Thymus (tissue), 11 donors: Measurements from ENCODE around the gene CLIP1. TPM values are rescaled to one million over a fixed set of nuclear protein-coding genes. Genes with fewer than 3 reads are reported as not detected.

ENCODE experiments used
- DNase-seq, 9 donors: peaks; one replicate each; pipeline ENCODE4 v3.0.0-alpha.2; 2013; ENCODE audit warnings: low spot score in 9 of 9, low read depth in 6 of 9, missing footprints in 1 of 9
- H3K27ac ChIP-seq, 2 donors: one replicate each; pipeline ENCODE4 v1.5.1; 2013; ENCODE audit warnings: control low read depth in 1 of 2, low read depth in 1 of 2, low read length in 1 of 2, mild to moderate bottlenecking in 1 of 2, moderate library complexity in 1 of 2
- H3K27me3 ChIP-seq, 2 donors: one replicate each; pipeline ENCODE4 v1.5.1; 2013; ENCODE audit warnings: low read length in 1 of 2; ENCODE audit not compliant: control insufficient read depth in 2 of 2, insufficient read depth in 1 of 2
- H3K36me3 ChIP-seq, 2 donors: one replicate each; pipeline ENCODE4 v1.5.1; 2013; ENCODE audit warnings: low read length in 1 of 2, mild to moderate bottlenecking in 1 of 2, moderate library complexity in 1 of 2; ENCODE audit not compliant: control insufficient read depth in 2 of 2, insufficient read depth in 2 of 2
- H3K4me1 ChIP-seq, 2 donors: one replicate each; pipeline ENCODE4 v1.5.1; 2013; ENCODE audit warnings: low read length in 2 of 2; ENCODE audit not compliant: control insufficient read depth in 2 of 2, insufficient read depth in 2 of 2
- H3K4me3 ChIP-seq, 2 donors: one replicate each; pipeline ENCODE4 v1.5.1; 2013; ENCODE audit warnings: low read length in 2 of 2, control low read depth in 1 of 2, mild to moderate bottlenecking in 1 of 2
- H3K9me3 ChIP-seq, 2 donors: one replicate each; pipeline ENCODE4 v1.5.1; 2013; ENCODE audit warnings: low read length in 1 of 2, mild to moderate bottlenecking in 1 of 2; ENCODE audit not compliant: control insufficient read depth in 2 of 2, insufficient read depth in 1 of 2
- WGBS: extraction: QIAGEN DNeasy Blood & Tissue Kit; methylation state at CpG from one replicate; pipeline ENCODE4 v1.1.7; 2013; 5-methylcytosine and 5-hydroxymethylcytosine counted together
- polyA plus RNA-seq: library from polyadenylated mRNA; stranded (reverse); fragments of 200-250 nt; gene quantifications from one replicate; pipeline ENCODE4 v1.2.3, GENCODE V29; 2013
- total RNA-seq: library from RNA; stranded (reverse); fragments of 120-200 nt; gene quantifications from one replicate; pipeline ENCODE4 v1.2.4, GENCODE V29; 2013
- donor health status: healthy.

The CLIP1 gene
- total and polyA plus RNA-seq, 2 donors, result 18.4 to 26.7 TPM

DNA sequence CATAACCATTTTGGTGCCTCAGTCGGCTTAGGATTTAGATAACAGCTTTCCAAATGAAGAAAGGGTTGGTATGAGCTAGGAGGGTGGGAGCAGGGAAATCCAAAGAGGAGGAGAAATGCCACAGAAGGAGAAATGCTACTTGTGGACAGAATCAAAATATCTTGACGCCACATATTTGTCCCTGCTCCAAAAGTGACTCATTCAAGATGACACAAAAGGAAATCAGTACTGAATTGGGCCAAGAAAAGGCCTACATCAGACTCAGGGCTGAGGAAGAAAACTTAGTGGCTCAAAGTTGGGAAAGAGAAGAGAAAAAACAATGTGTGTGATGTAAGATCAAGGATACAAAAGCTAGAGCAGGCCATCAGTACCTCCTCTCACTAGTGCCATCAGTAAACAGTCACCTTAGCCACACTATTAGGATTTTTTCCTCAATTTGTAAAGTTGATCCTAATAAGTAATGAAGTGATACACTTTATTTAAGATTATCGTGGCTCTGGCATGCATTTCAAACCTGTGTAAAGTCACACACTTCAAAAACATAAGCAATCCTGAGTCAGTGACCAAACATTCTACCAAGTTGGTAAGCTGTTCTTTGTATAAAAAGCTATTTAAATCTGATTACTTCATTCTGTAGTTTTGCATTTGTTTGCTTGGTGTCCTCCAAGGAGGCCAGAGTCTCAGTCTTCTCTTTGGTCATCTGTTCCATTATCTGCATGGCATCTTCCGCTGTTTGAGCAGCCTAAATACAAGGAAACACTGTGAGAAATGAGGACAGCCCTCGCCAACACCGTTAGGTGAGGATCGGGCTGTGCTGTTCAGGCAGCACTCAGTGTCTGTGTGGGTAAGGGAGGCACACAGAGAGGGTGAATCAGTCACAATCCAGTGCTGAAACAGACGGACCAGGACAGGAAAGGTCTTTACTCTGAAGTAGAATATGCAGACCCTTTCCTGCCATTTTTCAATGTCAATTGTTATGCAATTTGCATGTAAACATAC is 103.6 kb downstream of the CLIP1 start:
- Histone ChIP-seq H3K36me3 (peaks cover 8 to 29% of the 10 kb centered on the region in 2 donors), H3K4me3 (no peak overlapping the region), H3K27me3 (no peaks in the 10 kb centered on the region), H3K4me1 (no peaks in the 10 kb centered on the region), H3K9me3 (no peaks in the 10 kb centered on the region), H3K27ac (no peak overlapping the region)
- no peak for DNase-seq
- 97% methylated on average over 8 of the region's 8 CpGs for WGBS

DNA sequence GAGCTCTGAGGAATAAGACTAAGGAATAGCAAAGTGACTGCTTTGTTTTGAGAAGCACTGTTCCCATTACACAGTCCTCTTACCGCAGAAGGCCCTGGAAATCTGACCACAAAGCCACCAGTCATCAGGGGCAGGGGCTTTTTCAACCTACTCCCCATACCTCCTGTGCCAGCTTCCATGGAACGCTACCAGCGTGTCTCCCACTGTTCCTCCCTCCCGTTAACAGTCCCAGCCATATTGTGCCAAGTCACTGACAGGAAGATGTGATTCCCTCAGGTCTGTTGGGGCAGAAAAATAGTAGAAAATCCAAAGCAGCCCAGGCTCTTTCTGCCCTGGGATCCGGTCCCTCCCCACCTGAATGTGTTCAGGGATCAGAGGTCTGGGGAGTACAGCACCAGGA is 109.5 kb downstream of the CLIP1 start:
- H3K36me3 ChIP-seq, result peaks cover 5 to 17% of the 10 kb centered on the region in 2 donors
- no peak overlapping the region for H3K4me3 ChIP-seq
- DNase-seq, result no peak
- H3K9me3 ChIP-seq, result no peaks in the 10 kb centered on the region
- 84% methylated on average over 5 of the region's 5 CpGs for WGBS
- H3K4me1 ChIP-seq, result peaks cover 17 to 19% of the 10 kb centered on the region in 2 donors
- no peak overlapping the region for H3K27ac ChIP-seq
- H3K27me3 ChIP-seq, result no peaks in the 10 kb centered on the region

DNA sequence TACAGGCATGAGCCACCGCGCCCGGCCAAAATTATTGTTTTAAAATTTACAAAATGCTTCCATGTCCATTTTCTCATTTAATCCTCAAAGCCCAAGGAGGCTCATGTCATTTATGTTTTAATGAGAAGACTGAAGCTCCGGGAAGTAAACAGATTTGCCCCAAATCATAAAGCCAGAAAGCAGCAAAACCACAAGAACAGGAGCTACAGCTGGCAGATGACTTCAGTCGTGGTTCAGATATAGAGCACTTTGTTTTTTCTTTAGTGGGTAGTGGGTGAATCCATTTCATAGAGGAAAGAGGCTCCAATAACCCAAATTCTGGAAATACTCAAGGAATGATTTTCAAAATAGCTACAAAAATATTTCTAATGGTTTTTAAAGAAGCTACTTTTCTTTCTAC is 110.8 kb downstream of the CLIP1 start:
- Histone ChIP-seq H3K9me3 (no peaks in the 10 kb centered on the region), H3K27ac (peak overlapping the region in 1 of 2 donors; percentile 46), H3K36me3 (peaks cover 3 to 11% of the 10 kb centered on the region in 2 donors), H3K4me3 (no peak overlapping the region), H3K4me1 (peaks cover 17 to 19% of the 10 kb centered on the region in 2 donors), H3K27me3 (no peaks in the 10 kb centered on the region)
- WGBS, result 63% methylated on average over 5 of the region's 5 CpGs
- DNase-seq, result peak in 5 of 9 donors; percentile 18 to 79 (median 45)

DNA sequence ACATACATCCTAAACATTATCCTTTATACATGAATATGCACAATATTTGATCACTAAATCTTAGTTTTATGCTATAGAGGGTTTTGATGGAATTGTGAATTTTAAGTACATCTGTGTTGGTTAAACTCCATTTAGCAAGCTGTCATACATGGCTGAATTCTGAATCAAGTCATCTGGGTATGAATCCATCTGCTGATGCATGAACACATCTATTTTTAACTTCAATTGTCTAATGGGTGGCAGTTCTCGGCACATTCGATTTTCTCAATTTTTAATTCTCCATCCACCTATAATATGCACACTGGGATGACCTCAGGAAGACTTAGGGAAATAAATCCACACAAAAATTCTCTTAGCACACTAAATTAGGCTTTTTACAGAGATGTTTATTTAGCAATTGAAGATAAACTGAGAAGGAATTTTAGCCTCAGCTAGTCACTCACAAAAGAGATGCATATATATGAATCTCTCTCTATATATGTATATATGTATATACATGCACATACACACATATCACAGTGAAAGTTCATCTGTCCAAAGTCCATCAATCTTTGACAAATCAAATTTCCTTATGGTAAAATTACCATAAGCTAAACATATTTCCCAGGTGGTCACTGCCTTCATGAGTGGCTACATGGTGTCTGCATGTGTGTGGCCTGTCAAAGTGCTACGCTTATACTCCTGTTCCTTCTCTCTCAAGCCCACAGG is 111.7 kb downstream of the CLIP1 start:
- 99% methylated on average over 3 of the region's 3 CpGs for WGBS
- peaks cover 17 to 19% of the 10 kb centered on the region in 2 donors for H3K4me1 ChIP-seq
- DNase-seq, result no peak
- H3K36me3 ChIP-seq, result peaks cover 6 to 14% of the 10 kb centered on the region in 2 donors
- no peaks in the 10 kb centered on the region for H3K9me3 ChIP-seq
- no peak overlapping the region for H3K27ac ChIP-seq
- H3K27me3 ChIP-seq, result no peaks in the 10 kb centered on the region
- H3K4me3 ChIP-seq, result no peak overlapping the region

GRCh38 chr12:122309564-122310121 is 112.8 kb downstream of the CLIP1 start:
- WGBS, result 82% methylated on average over 8 of the region's 8 CpGs
- Histone ChIP-seq H3K4me1 (peaks cover 17 to 19% of the 10 kb centered on the region in 2 donors), H3K27ac (peak overlapping the region; percentile 25 to 41), H3K36me3 (peaks cover 6 to 9% of the 10 kb centered on the region in 2 donors), H3K4me3 (peak overlapping the region; percentile 31 to 37), H3K27me3 (no peaks in the 10 kb centered on the region), H3K9me3 (no peaks in the 10 kb centered on the region)
- peak in 4 of 9 donors; percentile 18 to 58 (median 34) for DNase-seq

DNA sequence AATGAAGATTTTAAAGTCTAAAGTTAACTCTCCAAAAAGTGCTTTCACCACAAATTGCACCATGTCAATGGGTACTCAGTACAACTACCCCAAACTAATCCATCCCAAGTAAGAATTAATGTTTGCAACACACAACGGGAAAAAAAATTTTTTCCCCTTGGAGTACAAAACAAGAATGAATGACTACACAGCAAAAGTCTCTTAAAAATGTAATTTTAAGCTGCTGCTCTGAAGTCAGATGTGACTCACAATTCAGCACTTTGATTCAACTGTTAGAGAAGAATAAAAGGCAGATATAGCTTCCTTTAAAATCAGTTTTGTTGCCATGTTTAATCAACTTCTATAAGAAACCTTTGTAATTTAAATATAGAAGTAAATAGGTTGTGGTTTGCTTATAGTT is 113.7 kb downstream of the CLIP1 start:
- Histone ChIP-seq H3K4me1 (peaks cover 17 to 19% of the 10 kb centered on the region in 2 donors), H3K4me3 (peak overlapping the region in 1 of 2 donors; percentile 34), H3K9me3 (no peaks in the 10 kb centered on the region), H3K27ac (no peak overlapping the region), H3K36me3 (peaks cover 6 to 9% of the 10 kb centered on the region in 2 donors), H3K27me3 (no peaks in the 10 kb centered on the region)
- DNase-seq, result no peak
- WGBS, result 97% methylated on average over 1 of the region's 1 CpG

DNA sequence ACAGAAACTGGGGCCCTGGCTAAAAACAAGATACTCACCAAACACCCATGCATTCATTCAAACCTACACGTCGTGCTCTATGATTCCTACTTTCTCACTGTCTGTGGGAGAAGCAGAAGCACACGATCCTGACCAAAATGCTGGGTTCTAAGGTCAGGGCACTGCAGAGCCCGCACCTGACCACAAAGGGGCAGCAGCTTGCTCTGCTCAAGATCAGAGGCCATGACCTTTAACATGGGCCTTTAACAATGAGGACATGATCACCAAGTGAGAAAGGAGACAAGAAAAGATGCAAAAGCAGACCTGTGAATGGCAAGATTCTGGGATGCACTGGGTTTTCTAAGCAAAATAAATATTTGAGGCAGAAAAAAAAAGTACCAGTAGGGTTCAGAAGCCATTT is 116.1 kb downstream of the CLIP1 start:
- 96% methylated on average over 4 of the region's 4 CpGs for WGBS
- no peak for DNase-seq
- H3K4me3 ChIP-seq, result no peak overlapping the region
- H3K27ac ChIP-seq, result no peak overlapping the region
- H3K4me1 ChIP-seq, result peaks cover 6 to 9% of the 10 kb centered on the region in 2 donors
- peaks cover 6 to 9% of the 10 kb centered on the region in 2 donors for H3K36me3 ChIP-seq
- no peaks in the 10 kb centered on the region for H3K27me3 ChIP-seq
- H3K9me3 ChIP-seq, result no peaks in the 10 kb centered on the region

DNA sequence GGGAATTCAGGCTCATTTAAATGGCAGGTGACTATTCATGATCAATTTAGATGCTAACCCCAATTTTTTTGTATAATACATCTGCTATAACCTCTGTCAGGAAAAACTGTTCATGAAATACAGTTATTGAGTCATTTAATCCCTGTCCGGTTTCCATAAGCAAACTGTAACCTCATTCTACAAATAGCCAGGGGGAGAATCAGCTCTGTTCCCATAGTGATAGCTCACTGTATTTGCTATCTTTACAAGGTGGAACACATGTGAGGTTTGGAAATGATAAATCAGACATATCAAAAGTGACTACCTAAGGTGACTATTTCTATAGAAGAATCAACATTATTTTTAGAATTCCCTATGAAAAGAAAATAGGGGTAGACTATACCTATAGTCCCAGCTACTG is 117.5 kb downstream of the CLIP1 start:
- Histone ChIP-seq H3K27ac (no peak overlapping the region), H3K27me3 (no peaks in the 10 kb centered on the region), H3K9me3 (no peaks in the 10 kb centered on the region), H3K4me3 (no peak overlapping the region), H3K4me1 (peaks cover 5% of the 10 kb centered on the region in 2 donors), H3K36me3 (peaks cover 6 to 9% of the 10 kb centered on the region in 2 donors)
- WGBS, result 97% methylated on average over 1 of the region's 1 CpG
- no peak for DNase-seq
